ENCODE measurements around the gene APOD. TPM values are rescaled to one million over a fixed set of nuclear protein-coding genes. Genes with fewer than 3 reads are reported as not detected.
A peak's percentile ranks its signal among the peaks of the same experiment; 100 is the strongest.

The APOD gene
- total RNA-seq, 1 experiment from 2014 or later = 0.48 TPM

GRCh38 chr3:195537995-195538394 is 45.7 kb downstream of the APOD start:
- Histone ChIP-seq H3K4me3 (no peak overlapping the region), H3K9me3 (ENCODE audit: insufficient read depth, low read depth) (no peaks in the 10 kb centered on the region), H3K4me1 (replicated peaks; ENCODE audit: insufficient read depth) (peaks cover 13% of the 10 kb centered on the region; the same call in 1 of the 2 replicates), H4K20me1 (ENCODE audit: insufficient read depth) (peaks cover 63% of the 10 kb centered on the region), H2AFZ (no peak overlapping the region), H3K79me2 (ENCODE audit: low read depth) (peaks cover 83% of the 10 kb centered on the region), H3K27ac (no peak overlapping the region), H3K27me3 (ENCODE audit: insufficient read depth, low read depth) (no peaks in the 10 kb centered on the region), H3K9me2 (ENCODE audit: insufficient read depth) (no peaks in the 10 kb centered on the region), H3K36me3 (ENCODE audit: low read depth) (no peaks in the 10 kb centered on the region), H3K4me2 (no peak overlapping the region), H3F3A (ENCODE audit: insufficient read depth, low read depth) (no peaks in the 10 kb centered on the region)
- POLR2A ChIA-PET (ENCODE audit: unreplicated experiment) = interaction anchor here (1.0 kb wide), 1 partner anchor 266 kb away, joined by 6 read pairs; no protein-coding TSS in a partner anchor
- CTCF ChIA-PET = interaction anchor here (1.1 to 1.6 kb wide), 2 partner anchors 8 to 267 kb away, joined by 3 to 4 read pairs; partner anchors contain the start of gene XXYLT1
- intact Hi-C loops (cut with micrococcal nuclease; ENCODE audit: unreplicated experiment) = no loop called here
- BruUV-seq (replicated peaks) = no TSS peak
- TF ChIP-seq CTCF (conservative IDR thresholded peaks at IDR 0.05) = no peak
- no peak for TF ChIP-seq EZH2 (IDR thresholded peaks at IDR 0.05; ENCODE audit: low read depth)
- peak in 1 of 2 experiments; percentile 34 for DNase-seq

- TF ChIP-seq CTCF (conservative IDR thresholded peaks at IDR 0.05) (no peak), EZH2 (IDR thresholded peaks at IDR 0.05; ENCODE audit: low read depth) (no peak)
- H2AFZ ChIP-seq = no peak overlapping the region
- CTCF ChIA-PET = no interaction called here
- H3K4me1 ChIP-seq (replicated peaks; ENCODE audit: insufficient read depth) = no peaks in the 10 kb centered on the region
- POLR2A ChIA-PET (ENCODE audit: unreplicated experiment) = interaction anchor here (0.6 kb wide), 1 partner anchor 842 kb away, joined by 17 read pairs; no protein-coding TSS in a partner anchor
- H3K27ac ChIP-seq = no peak overlapping the region
- H3K9me2 ChIP-seq (ENCODE audit: insufficient read depth) = no peaks in the 10 kb centered on the region
- no peak for DNase-seq
- H3F3A ChIP-seq (ENCODE audit: insufficient read depth, low read depth) = no peaks in the 10 kb centered on the region
- H3K36me3 ChIP-seq (ENCODE audit: low read depth) = no peaks in the 10 kb centered on the region
- no peaks in the 10 kb centered on the region for H3K9me3 ChIP-seq (ENCODE audit: insufficient read depth, low read depth)
- intact Hi-C loops (cut with micrococcal nuclease; ENCODE audit: unreplicated experiment) = no loop called here
- no peak overlapping the region for H3K4me3 ChIP-seq
- peaks cover 55% of the 10 kb centered on the region for H4K20me1 ChIP-seq (ENCODE audit: insufficient read depth)
- H3K4me2 ChIP-seq = no peak overlapping the region
- no TSS peak for BruUV-seq (replicated peaks)
- H3K27me3 ChIP-seq (ENCODE audit: insufficient read depth, low read depth) = no peaks in the 10 kb centered on the region
- H3K79me2 ChIP-seq (ENCODE audit: low read depth) = peaks cover 79% of the 10 kb centered on the region
These were observed 48.4 kb downstream of the APOD start for GRCh38 chr3:195535293-195535692.

- Histone ChIP-seq H3K27ac (no peak overlapping the region), H3K36me3 (ENCODE audit: low read depth) (peaks cover 11% of the 10 kb centered on the region), H3K4me1 (replicated peaks; ENCODE audit: insufficient read depth) (no peaks in the 10 kb centered on the region), H3K79me2 (ENCODE audit: low read depth) (peaks cover 68% of the 10 kb centered on the region), H3K9me2 (ENCODE audit: insufficient read depth) (no peaks in the 10 kb centered on the region), H3K4me2 (no peak overlapping the region), H3K27me3 (ENCODE audit: insufficient read depth, low read depth) (no peaks in the 10 kb centered on the region), H4K20me1 (ENCODE audit: insufficient read depth) (peaks cover 38% of the 10 kb centered on the region), H3K4me3 (no peak overlapping the region), H3F3A (ENCODE audit: insufficient read depth, low read depth) (no peaks in the 10 kb centered on the region), H3K9me3 (ENCODE audit: insufficient read depth, low read depth) (no peaks in the 10 kb centered on the region), H2AFZ (no peak overlapping the region)
- DNase-seq = peak in 1 of 2 experiments; percentile 19
- TF ChIP-seq EZH2 (IDR thresholded peaks at IDR 0.05; ENCODE audit: low read depth) (no peak), CTCF (conservative IDR thresholded peaks at IDR 0.05) (no peak)
- CTCF ChIA-PET = interaction anchor here (0.5 to 0.7 kb wide), 2 partner anchors 118 to 262 kb away, joined by 3 to 6 read pairs; partner anchors contain the start of gene XXYLT1
- POLR2A ChIA-PET (ENCODE audit: unreplicated experiment) = no interaction called here
- intact Hi-C loops (cut with micrococcal nuclease; ENCODE audit: unreplicated experiment) = no loop called here
- BruUV-seq (replicated peaks) = no TSS peak
These were observed 50.9 kb downstream of the APOD start for GRCh38 chr3:195532834-195533233.

Data from PC-9 (cell line).